Measurements from ENCODE around the gene B9D1.

DNA sequence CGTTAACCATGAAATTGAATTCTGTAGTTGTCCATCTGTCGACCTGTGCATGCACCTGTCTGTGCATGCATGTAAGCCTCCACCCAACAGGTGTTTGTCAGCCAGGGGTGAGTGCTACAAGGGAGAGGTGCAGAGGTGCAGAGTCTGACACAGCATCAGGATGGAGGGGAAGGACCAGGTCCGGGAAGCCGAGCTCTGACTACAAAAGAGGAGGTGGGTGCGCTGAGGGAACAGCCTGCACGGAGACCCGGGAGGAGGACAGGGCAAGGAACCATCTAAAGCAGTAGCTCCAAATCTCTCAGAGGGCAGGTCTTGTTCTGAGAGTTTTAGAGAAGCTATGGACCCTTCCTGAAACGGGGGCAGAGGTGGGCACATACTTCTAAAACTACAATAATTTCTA is 54.1 kb downstream of the B9D1 start:
- no peak for TF ChIP-seq EZH2phosphoT487 (IDR thresholded peaks at IDR 0.05; ENCODE audit: low read depth)
- TF ChIP-seq, protein P1, sequence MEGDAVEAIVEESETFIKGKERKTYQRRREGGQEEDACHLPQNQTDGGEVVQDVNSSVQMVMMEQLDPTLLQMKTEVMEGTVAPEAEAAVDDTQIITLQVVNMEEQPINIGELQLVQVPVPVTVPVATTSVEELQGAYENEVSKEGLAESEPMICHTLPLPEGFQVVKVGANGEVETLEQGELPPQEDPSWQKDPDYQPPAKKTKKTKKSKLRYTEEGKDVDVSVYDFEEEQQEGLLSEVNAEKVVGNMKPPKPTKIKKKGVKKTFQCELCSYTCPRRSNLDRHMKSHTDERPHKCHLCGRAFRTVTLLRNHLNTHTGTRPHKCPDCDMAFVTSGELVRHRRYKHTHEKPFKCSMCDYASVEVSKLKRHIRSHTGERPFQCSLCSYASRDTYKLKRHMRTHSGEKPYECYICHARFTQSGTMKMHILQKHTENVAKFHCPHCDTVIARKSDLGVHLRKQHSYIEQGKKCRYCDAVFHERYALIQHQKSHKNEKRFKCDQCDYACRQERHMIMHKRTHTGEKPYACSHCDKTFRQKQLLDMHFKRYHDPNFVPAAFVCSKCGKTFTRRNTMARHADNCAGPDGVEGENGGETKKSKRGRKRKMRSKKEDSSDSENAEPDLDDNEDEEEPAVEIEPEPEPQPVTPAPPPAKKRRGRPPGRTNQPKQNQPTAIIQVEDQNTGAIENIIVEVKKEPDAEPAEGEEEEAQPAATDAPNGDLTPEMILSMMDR (IDR thresholded peaks at IDR 0.05; ENCODE audit: low read depth, low read length), result no peak

Measured in OCI-LY3 (cell line).